ENCODE data around the gene HMOX2.

HMOX2 gene

DNA sequence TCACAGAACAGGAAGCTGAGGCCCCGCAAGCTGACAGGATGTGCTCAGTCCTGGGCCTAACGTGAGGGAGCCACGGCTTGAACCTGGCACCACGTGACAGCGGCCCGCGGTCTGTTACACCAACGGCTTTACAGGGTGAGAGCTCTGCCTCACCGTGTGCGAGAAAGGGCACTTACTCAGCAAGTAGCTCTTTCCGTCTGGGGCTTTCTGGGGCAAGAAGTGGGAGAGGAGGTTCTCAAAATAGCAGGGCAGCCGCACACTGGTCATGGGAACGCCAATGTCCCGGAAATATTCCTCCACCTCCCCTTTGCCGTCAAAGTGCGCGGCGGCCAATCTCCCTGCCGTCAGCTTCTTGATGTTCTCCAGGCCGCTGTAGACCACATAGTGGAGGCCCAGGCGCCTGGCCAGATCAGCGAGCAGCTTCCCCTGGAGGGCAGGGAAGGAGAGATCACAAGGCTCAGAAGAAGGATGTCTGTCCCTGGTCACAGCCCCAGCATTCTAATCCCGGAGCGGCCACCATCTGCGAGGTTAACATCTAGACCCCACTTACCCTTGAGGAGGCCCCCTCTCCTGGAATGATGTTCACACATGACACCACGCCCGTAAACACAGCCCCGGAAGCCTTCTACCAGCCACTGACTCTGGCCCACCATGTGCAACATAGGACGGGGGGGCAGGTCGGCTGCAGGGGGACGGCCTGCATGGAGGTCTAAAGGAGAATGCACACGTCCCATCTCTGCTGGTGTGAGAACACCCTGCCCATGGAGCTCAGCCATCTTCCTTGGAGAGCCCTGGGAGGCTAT lies 10.0 kb upstream of the HMOX2 start:
- no peak for DNase-seq

DNA sequence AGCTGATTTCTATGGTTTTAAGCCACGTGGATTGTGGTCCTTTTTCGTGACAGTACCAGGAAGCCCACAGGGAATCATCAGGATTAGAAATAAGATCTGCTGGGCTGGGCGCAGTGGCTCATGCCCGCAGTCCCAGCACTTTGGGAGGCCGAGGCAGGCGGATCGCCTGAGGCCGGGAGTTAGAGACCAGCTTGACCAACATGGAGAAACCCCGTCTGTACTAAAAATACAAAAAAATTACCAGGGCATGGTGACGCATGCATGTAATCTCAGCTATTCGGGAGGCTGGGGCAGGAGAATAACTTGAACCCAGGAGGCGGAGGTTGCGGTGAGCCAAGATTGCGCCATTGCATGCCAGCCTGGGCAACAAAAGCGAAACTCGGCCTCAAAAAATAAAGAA lies 8.3 kb upstream of the HMOX2 start:
- DNase-seq, result no peak

DNA sequence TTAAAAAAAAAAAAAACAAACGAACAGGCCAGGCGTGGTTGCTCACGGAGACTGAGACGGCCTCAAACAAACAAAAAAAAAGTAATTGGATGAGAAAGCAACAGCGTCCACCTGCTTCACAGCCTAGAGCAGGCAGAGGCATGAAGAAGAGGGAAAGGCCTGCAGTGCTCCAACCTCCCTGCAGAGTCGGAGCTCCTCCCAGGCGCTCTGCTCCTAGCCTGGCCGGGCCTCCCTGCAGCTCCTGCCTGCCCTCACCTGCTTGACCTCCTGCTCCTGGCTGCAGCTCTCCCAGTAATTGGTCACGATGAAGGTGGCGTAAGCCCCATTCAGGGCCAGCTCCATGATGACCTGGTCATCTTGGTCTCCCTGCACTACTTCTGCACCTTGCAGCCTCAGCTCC lies 7.2 kb upstream of the HMOX2 start:
- no peak for DNase-seq

DNA sequence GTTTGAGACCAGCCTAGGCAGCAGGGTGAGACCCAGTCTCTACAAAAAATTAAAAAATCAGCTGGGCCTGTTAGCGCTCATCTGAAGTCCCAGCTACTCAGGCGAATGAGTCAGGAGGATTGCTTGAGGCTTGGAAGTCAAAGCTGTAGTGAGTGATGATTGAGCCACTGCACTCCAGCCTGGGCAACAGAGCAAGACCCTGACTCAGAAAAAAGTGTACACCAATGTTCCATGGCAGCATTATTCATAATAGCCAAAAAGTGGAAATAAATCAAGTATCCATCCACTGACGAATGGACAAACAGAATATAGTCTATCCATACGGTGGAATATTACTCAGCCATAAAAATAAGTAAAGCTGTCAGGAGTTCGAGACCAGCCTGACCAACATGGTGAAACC lies 4.3 kb upstream of the HMOX2 start:
- no peak for DNase-seq

DNA sequence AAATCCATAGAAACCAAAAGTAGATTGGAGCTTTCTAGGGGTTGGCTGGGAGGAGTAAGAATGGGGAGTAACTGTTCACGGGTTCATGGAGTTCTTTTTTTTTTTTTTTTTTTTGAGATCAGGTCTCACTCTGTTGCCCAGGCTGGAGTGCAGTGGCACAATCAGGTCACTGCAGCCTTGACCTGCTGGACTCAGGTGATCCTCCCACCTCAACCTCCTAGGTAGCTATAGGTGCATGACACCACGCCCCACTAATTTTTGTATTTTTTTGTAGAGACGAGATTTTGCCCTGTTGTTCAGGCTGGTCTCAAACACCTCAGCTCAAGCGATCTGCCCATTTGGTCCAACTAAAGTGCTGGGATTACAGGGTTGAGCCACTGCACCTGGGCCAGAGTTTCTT lies 3.3 kb upstream of the HMOX2 start:
- no peak for DNase-seq

DNA sequence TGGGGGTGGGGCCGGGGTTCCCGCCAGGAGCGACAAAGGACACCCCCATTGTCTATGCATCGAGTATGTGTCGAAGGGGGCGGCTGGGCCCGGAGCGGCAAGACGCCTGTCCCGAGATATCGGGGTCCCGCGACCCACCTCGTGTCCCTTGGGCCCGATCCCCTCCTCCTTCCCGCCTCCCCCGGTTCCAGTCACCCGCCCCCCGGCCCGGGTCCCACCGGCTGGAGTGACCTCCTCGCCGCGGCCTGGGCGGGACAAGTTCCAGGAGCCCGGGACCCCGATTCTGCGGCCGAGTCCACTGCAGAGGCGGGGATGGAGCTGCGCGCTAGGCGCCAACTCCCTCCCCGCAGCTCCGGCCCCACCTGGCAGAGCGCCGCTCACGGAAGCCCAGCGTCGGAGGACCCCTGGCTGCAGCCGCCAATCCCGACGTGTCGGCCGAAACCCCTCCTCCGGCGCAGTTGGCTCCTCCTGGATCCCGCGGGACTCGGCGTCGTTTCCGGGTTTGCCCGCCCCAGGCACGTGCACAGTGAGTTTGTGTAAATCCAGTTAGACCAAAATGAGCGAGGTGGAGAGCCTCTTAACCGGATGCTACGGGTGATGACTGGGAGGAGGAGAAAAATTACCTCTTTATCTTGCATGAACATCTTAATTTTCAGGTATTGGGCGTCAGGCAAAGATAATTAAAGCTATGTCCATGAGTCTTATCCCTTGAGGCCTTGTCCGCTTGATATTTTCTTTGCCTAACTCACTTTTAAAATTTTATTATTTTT lies 1.8 kb upstream of the HMOX2 start, which contains the start of gene NMRAL1:
Gene NMRAL1 (minus strand): TSS at position 434 of the 770 bp plus-strand sequence. CDS start 493 bp downstream, outside the sequence.
- DNase-seq, result peak; percentile 86

- DNase-seq, result no peak
Observed at GRCh38 chr16:4477966-4478365, 1.8 kb downstream of the HMOX2 start.

GRCh38 chr16:4481526-4481925 lies 5.3 kb downstream of the HMOX2 start:
- no peak for DNase-seq

DNA sequence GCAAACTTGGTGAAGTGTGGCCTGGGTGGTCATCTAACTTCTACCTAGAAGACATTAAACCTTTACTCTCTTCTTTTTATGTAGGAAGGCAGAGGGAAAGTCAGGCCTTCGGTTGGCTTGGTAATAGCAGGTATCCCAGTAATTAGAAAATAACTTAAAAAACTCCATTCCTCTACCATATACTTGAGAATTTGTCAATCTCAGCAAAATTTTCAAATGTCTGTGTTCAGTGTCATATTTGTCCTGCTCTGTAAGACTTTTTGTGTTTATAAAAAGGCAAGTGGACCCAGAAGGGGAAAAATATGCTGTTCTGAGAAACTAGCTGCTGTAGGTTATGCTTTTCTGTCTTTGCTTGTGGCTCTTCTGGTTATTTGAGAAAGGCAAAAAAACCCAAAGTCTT lies 5.8 kb downstream of the HMOX2 start:
- no peak for DNase-seq

GRCh38 chr16:4486126-4486893 lies 10.1 kb downstream of the HMOX2 start:
- no peak for DNase-seq

DNA sequence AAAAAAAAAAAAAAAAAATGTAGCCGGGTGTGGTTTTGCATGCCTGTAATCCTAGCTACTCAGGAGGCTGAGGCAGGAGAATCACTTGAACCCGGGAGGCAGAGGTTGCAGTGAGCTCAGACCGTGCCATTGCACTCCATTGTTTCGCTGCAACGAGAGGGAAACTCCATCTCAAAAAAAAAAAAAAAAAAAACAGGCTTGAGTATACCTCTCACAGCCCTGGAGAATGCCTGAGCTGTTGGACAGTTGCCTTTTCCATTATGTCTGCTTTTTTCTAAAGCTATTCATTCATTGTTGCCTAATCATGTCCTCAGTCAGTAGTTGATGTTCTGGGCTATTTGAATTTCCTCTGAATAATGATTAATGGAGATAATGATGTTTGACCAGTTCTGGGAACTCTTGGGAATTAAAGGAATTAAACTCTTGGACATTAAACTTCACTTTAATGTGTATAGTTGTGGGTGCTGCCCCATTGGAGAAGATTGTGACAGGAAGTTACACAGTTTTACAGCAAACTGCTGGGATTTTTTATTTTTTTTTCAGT lies 11.8 kb downstream of the HMOX2 start:
- DNase-seq, result no peak

- no peak for DNase-seq
Observed at GRCh38 chr16:4488499-4488967, 12.3 kb downstream of the HMOX2 start.

GRCh38 chr16:4489030-4489429 lies 12.8 kb downstream of the HMOX2 start:
- no peak for DNase-seq

DNA sequence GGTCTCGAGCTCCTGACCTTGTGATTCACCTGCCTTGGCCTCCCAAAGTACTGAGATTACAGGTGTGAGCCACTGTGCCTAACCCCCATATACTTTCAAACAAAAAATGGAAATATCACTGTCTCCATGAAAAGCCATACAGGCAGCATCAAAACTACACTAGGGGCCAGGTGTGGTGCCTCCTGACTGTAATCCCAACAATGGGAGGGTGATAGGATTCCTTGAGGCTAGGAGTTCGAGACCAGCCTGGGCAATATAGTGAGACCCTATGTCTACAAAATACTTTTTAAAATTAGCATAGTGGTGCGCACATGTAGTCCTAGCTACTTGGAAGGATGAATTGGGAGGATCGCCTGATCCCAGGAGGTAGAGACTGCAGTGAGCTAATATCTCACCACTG lies 15.7 kb downstream of the HMOX2 start:
- DNase-seq, result no peak

DNA sequence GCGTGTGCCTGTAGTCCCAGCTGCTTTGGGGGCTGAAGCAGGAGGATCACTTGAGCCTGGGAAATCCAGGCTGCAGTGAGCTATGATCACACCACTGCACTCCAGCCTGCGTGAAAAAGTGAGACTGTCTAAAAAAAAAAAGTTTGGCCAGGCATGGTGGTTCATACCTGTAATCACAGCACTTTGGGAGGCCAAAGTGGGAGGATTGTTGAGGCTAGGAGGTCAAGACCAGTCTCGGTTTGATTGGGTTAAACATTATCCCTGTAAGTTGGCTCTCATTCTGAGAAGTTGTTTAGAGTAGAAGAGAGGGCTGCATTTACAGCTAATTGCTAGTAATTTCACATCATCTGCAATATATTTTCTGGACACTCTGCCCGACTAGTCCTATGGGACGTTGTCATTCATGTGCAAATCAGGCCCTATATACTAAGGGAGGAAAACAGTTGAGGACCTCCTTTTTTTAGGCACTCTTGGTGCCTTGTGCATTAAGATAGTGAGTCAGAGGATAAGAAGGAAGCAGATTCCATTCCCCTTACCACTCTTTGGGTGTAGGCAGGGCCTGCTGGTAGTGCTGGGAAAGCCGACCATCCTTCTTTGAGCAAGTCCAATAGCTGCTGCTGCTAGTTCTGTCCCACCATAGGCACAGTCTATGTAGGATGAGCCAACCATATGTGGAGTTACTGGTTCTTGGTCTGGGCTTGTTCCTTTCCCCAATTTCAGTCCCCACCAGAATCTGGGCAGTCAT lies 18.7 kb downstream of the HMOX2 start:
- DNase-seq, result no peak

GRCh38 chr16:4495766-4496165 lies 19.6 kb downstream of the HMOX2 start:
- no peak for DNase-seq

GRCh38 chr16:4496305-4496704 lies 20.1 kb downstream of the HMOX2 start:
- DNase-seq, result no peak

GRCh38 chr16:4498546-4499195 lies 22.5 kb downstream of the HMOX2 start:
- DNase-seq, result no peak

DNA sequence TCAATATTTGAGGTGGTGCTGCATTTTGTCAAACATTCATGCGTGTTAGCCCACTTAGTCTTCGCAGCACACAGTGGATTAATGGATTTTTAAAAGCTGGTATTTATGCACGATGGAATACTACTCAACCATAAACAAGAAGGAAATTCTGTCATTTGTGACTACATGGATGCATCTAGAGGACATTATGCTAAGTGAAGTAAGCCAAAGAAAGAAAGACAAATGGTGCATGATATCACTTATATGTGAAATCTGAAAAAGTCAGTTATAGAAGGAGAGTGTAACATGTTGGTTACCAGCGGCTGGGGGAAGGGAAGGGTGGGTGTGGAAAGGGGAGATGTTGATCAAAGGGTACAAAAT lies 23.0 kb downstream of the HMOX2 start:
- no peak for DNase-seq

GRCh38 chr16:4500272-4500671 lies 24.1 kb downstream of the HMOX2 start:
- peak; percentile 28 for DNase-seq

DNA sequence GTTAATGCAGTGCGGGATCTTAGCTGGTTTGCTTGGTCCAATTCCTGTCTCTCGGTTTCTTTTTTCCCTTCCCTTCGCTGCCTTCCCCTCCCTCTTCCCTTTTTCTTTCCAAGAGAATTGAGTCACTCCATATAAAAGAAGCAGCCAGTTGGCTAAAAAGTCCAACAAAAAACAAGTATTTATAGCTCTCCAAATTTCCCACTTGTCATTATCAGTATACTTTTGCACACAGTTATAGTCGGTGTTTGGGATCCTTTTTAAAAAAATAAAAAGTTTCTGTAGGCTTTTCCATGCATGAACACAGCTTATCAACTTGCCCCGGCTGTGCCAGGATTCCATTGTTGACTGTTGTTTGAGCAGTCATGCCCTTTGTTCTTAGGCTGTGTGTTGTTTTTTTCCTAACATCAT lies 24.9 kb downstream of the HMOX2 start:
- DNase-seq, result no peak
